IMR-90 (cell line): Measurements from ENCODE around the gene GKN2. TPM values are rescaled to one million over a fixed set of nuclear protein-coding genes. Genes with fewer than 3 reads are reported as not detected.

Experiments
- ATAC-seq: fragments of 200-7000 bp; cut with Tn5 transposase; 2 replicates; pipeline ENCODE4 v1.9.1; 2020; ENCODE audit warnings: low read depth, mild to moderate bottlenecking, moderate library complexity
- BruUV-seq: library from RNA; stranded (reverse); fragments of 400-500 nt; replicated peaks from 2 replicates; lab custom pipeline; 2021; lab: Mats Ljungman, UMichigan
- CTCF ChIA-PET: fragments of 300-600 bp; formaldehyde crosslinking; extraction: SDS; loops from one replicate; lab custom pipeline; 2021; ENCODE audit warnings: antibody characterized with exemption; lab: Yijun Ruan, JAX
- POLR2A ChIA-PET: fragments of 300-600 bp; sonication (Branson Sonifier 250); formaldehyde crosslinking; loops from one replicate; lab custom pipeline; 2022; ENCODE audit warnings: antibody characterized with exemption; ENCODE audit not compliant: unreplicated experiment; lab: Charles Lee
- DNase-seq: peaks from one replicate; pipeline ENCODE4 v3.0.0; 2013
- H2AFZ ChIP-seq: replicated peaks from 2 replicates; pipeline ENCODE3; 2013; ENCODE audit warnings: low read length, mild to moderate bottlenecking; ENCODE audit not compliant: poor library complexity
- H2AK5ac ChIP-seq: 2 replicates; pipeline ENCODE4 v1.6.1; 2013; ENCODE audit warnings: low read depth, low read length, inconsistent platforms
- H2AK9ac ChIP-seq: replicated peaks from 2 replicates; pipeline ENCODE3; 2013; ENCODE audit warnings: mild to moderate bottlenecking, low read depth, low read length, moderate library complexity; ENCODE audit not compliant: poor library complexity
- H2BK120ac ChIP-seq: 2 replicates; pipeline ENCODE4 v1.6.1; 2013; ENCODE audit warnings: low read depth, low read length, inconsistent platforms
- H2BK15ac ChIP-seq: 3 replicates; pipeline ENCODE4 v1.6.1; 2013; ENCODE audit warnings: low read depth, low read length, inconsistent platforms
- H2BK20ac ChIP-seq: 2 replicates; pipeline ENCODE4 v1.6.1; 2013; ENCODE audit warnings: low read depth, mild to moderate bottlenecking, inconsistent platforms, low read length, moderate library complexity
- H2BK5ac ChIP-seq: 2 replicates; pipeline ENCODE4 v1.6.1; 2013; ENCODE audit warnings: mild to moderate bottlenecking, low read depth, low read length, inconsistent platforms; ENCODE audit not compliant: poor library complexity, severe bottlenecking
- H3K14ac ChIP-seq: replicated peaks from 2 replicates; pipeline ENCODE4 v1.6.1; 2013; ENCODE audit warnings: low read depth, low read length, inconsistent platforms
- H3K18ac ChIP-seq: 2 replicates; pipeline ENCODE4 v1.6.1; 2013; ENCODE audit warnings: low read depth, low read length, control low read depth
- H3K23ac ChIP-seq: 2 replicates; pipeline ENCODE4 v1.6.1; 2013; ENCODE audit warnings: low read depth, low read length, inconsistent platforms
- H3K27ac ChIP-seq: 2 replicates; pipeline ENCODE4 v1.5.1; 2013; ENCODE audit warnings: mild to moderate bottlenecking, control low read depth, low read length; ENCODE audit not compliant: insufficient read depth
- H3K27me3 ChIP-seq: 2 replicates; pipeline ENCODE4 v1.6.1; 2013; ENCODE audit warnings: low read length; ENCODE audit not compliant: control insufficient read depth, insufficient read depth
- H3K36me3 ChIP-seq: 2 replicates; pipeline ENCODE4 v1.6.1; 2013; ENCODE audit warnings: low read length, mixed read lengths; ENCODE audit not compliant: control insufficient read depth, insufficient read depth
- H3K4ac ChIP-seq: 2 replicates; pipeline ENCODE4 v1.6.1; 2013; ENCODE audit warnings: low read depth, low read length, inconsistent platforms
- H3K4me1 ChIP-seq: 2 replicates; pipeline ENCODE4 v1.6.1; 2013; ENCODE audit warnings: low read length, mixed read lengths; ENCODE audit not compliant: control insufficient read depth, insufficient read depth
- H3K4me2 ChIP-seq: 2 replicates; pipeline ENCODE4 v1.6.1; 2013; ENCODE audit warnings: low read depth, mild to moderate bottlenecking, control low read depth, low read length, moderate library complexity
- H3K4me3 ChIP-seq: 2 replicates; pipeline ENCODE4 v1.5.1; 2013; ENCODE audit warnings: low read depth, mild to moderate bottlenecking, control low read depth, low read length, moderate library complexity; ENCODE audit not compliant: insufficient read depth
- H3K56ac ChIP-seq: 2 replicates; pipeline ENCODE4 v1.6.1; 2013; ENCODE audit warnings: low read length, inconsistent platforms; ENCODE audit not compliant: insufficient read depth; ENCODE audit errors: extremely low read depth
- H3K79me1 ChIP-seq, 2 experiments: 2 replicates each; pipeline ENCODE4 v1.6.1; 2013; ENCODE audit warnings: low read length in 2 of 2, inconsistent platforms in 1 of 2, low read depth in 1 of 2
- H3K9ac ChIP-seq: 2 replicates; pipeline ENCODE4 v1.6.1; 2013; ENCODE audit warnings: low read depth, low read length, control low read depth
- H3K9me1 ChIP-seq: 2 replicates; pipeline ENCODE4 v1.6.1; 2013; ENCODE audit warnings: low read length, inconsistent platforms; ENCODE audit not compliant: insufficient read depth
- H3K9me3 ChIP-seq: 2 replicates; pipeline ENCODE4 v1.6.1; 2013; ENCODE audit warnings: low read length; ENCODE audit not compliant: control insufficient read depth, insufficient read depth
- H4K20me1 ChIP-seq: 2 replicates; pipeline ENCODE4 v1.6.1; 2013; ENCODE audit warnings: low read length, inconsistent platforms; ENCODE audit not compliant: insufficient read depth
- H4K5ac ChIP-seq: 2 replicates; pipeline ENCODE4 v1.6.1; 2013; ENCODE audit warnings: mild to moderate bottlenecking, low read depth, low read length, control low read depth
- H4K8ac ChIP-seq, 2 experiments: 2 replicates each; pipeline ENCODE4 v1.6.1; 2013; ENCODE audit warnings: low read depth in 2 of 2, low read length in 2 of 2, control low read depth in 1 of 2, inconsistent platforms in 1 of 2
- H4K91ac ChIP-seq: 2 replicates; pipeline ENCODE4 v1.6.1; 2013; ENCODE audit warnings: low read depth, low read length, inconsistent platforms; ENCODE audit not compliant: insufficient read depth
- BHLHE40 ChIP-seq: fragments of 150-350 bp; IDR thresholded peaks from 2 replicates; pipeline ENCODE4 v1.6.1; 2016; ENCODE audit warnings: mild to moderate bottlenecking, low read depth, low read length
- CEBPB ChIP-seq: IDR thresholded peaks from 2 replicates; pipeline ENCODE4 v1.6.1; 2012; ENCODE audit warnings: low read depth, low read length, improper control_type of control experiment
- CHD1 ChIP-seq: IDR thresholded peaks from 2 replicates; pipeline ENCODE4 v1.6.1; 2012; ENCODE audit warnings: low read depth, low read length, improper control_type of control experiment
- ELK1 ChIP-seq: fragments of 150-350 bp; IDR thresholded peaks from 2 replicates; pipeline ENCODE4 v1.6.1; 2016; ENCODE audit warnings: low read depth, mild to moderate bottlenecking, low read length, moderate library complexity, borderline replicate concordance
- MAZ ChIP-seq: IDR thresholded peaks from 2 replicates; pipeline ENCODE4 v1.6.1; 2012; ENCODE audit warnings: low read depth, mild to moderate bottlenecking, low read length, improper control_type of control experiment, moderate library complexity, borderline replicate concordance
- MXI1 ChIP-seq: IDR thresholded peaks from 2 replicates; pipeline ENCODE4 v1.6.1; 2012; ENCODE audit warnings: low read depth, mild to moderate bottlenecking, low read length, moderate library complexity, borderline replicate concordance
- RAD21 ChIP-seq: IDR thresholded peaks from 2 replicates; pipeline ENCODE4 v1.6.1; 2012; ENCODE audit warnings: low read length, improper control_type of control experiment
- SMC3 ChIP-seq: fragments of 150-350 bp; IDR thresholded peaks from 2 replicates; pipeline ENCODE4 v1.6.1; 2016; ENCODE audit warnings: low read depth, mild to moderate bottlenecking, antibody characterized with exemption, low read length, moderate library complexity
- WGBS, 2 experiments: methylation state at CpG; one replicate each; pipeline versions ENCODE4 v1.1.5 to v1.1.7; 2013; ENCODE audit warnings: missing lambda C conversion rate in 2 of 2; ENCODE audit not compliant: insufficient read length in 1 of 2; ENCODE audit errors: extremely low coverage in 2 of 2; 5-methylcytosine and 5-hydroxymethylcytosine counted together
- dilution Hi-C: fragments of 300-500 bp; cut with HindIII; formaldehyde crosslinking; loops from one replicate; pipeline ENCODE4 v1.14.3; 2018; ENCODE audit warnings: low sequenced_read_pairs; ENCODE audit not compliant: unreplicated experiment
- in situ Hi-C: fragments of 300-500 bp; cut with MboI; formaldehyde crosslinking; loops from 3 replicates; pipeline ENCODE4 v1.14.3; 2019; ENCODE audit warnings: low sequenced_read_pairs, inconsistent platforms, mixed read lengths
- intact Hi-C: fragments of 100-400 bp; cut with micrococcal nuclease; formaldehyde crosslinking; loops from 2 replicates; pipeline ENCODE4 v1.10.0; 2022
- polyA plus RNA-seq, 3 experiments: library from polyadenylated mRNA; depleted of rRNA; stranded (reverse); fragments of >200 nt; gene quantifications; 2 replicates each; pipeline ENCODE4 v1.2.3, GENCODE V29; 2012; ENCODE audit warnings: low replicate concordance in 1 of 3
- total RNA-seq: library from RNA; depleted of rRNA; stranded (reverse); fragments of >200 nt; gene quantifications from 2 replicates; pipeline ENCODE4 v1.2.3, GENCODE V29; 2012
- TF ChIP-seq, protein P1 (sequence below): conservative IDR thresholded peaks from 2 replicates; pipeline ENCODE4 v1.5.1; 2012; ENCODE audit warnings: mild to moderate bottlenecking, low read depth, low read length, improper control_type of control experiment
- TF ChIP-seq, protein P2 (sequence below): fragments of 150-350 bp; IDR thresholded peaks from 2 replicates; pipeline ENCODE4 v1.6.1; 2017; ENCODE audit warnings: mild to moderate bottlenecking, antibody characterized with exemption, low read length, low read depth

Gene GKN2
- total and polyA plus RNA-seq, 2 of the 4 experiments (the other 2 are of a cell fraction) = not detected

- BruUV-seq = no TSS peak
- Histone ChIP-seq H3K18ac (peak overlapping the region; percentile 94), H2BK5ac (peak overlapping the region; percentile 68), H3K14ac (peak overlapping the region; percentile 89), H3K4me3 (no peak overlapping the region), H4K91ac (peak overlapping the region; percentile 95), H3K27ac (peak overlapping the region; percentile 94), H3K23ac (peak overlapping the region; percentile 76; the same call in 1 of the 2 replicates), H3K56ac (no peak overlapping the region), H3K9ac (peak overlapping the region; percentile 43; the same call in 1 of the 2 replicates), H3K79me1 (no peaks in the 10 kb centered on the region), H2AFZ (peak overlapping the region; percentile 63), H4K8ac (peak overlapping the region; percentile 60 to 85; a peak in 2 of 4 replicates), H2BK15ac (peak overlapping the region; percentile 96; the same call in 2 of the 3 replicates), H4K20me1 (no peaks in the 10 kb centered on the region), H2BK120ac (peak overlapping the region; percentile 90; the same call in 1 of the 2 replicates), H2AK5ac (peak overlapping the region; percentile 94; the same call in 1 of the 2 replicates), H3K9me1 (peaks cover 13% of the 10 kb centered on the region), H3K4me2 (peak overlapping the region; percentile 83), H2AK9ac (no peak overlapping the region), H3K27me3 (no peaks in the 10 kb centered on the region), H4K5ac (peak overlapping the region; percentile 93), H3K4ac (peak overlapping the region; percentile 91), H3K4me1 (peaks cover 24% of the 10 kb centered on the region), H2BK20ac (peak overlapping the region; percentile 95), H3K36me3 (no peaks in the 10 kb centered on the region), H3K9me3 (no peaks in the 10 kb centered on the region)
- TF ChIP-seq ELK1 (no peak), CHD1 (no peak), MAZ (no peak), SMC3 (no peak), BHLHE40 (no peak), RAD21 (no peak), CEBPB (no peak), MXI1 (no peak)
- TF ChIP-seq, protein P1, sequence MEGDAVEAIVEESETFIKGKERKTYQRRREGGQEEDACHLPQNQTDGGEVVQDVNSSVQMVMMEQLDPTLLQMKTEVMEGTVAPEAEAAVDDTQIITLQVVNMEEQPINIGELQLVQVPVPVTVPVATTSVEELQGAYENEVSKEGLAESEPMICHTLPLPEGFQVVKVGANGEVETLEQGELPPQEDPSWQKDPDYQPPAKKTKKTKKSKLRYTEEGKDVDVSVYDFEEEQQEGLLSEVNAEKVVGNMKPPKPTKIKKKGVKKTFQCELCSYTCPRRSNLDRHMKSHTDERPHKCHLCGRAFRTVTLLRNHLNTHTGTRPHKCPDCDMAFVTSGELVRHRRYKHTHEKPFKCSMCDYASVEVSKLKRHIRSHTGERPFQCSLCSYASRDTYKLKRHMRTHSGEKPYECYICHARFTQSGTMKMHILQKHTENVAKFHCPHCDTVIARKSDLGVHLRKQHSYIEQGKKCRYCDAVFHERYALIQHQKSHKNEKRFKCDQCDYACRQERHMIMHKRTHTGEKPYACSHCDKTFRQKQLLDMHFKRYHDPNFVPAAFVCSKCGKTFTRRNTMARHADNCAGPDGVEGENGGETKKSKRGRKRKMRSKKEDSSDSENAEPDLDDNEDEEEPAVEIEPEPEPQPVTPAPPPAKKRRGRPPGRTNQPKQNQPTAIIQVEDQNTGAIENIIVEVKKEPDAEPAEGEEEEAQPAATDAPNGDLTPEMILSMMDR = no peak
- TF ChIP-seq, protein P2, sequence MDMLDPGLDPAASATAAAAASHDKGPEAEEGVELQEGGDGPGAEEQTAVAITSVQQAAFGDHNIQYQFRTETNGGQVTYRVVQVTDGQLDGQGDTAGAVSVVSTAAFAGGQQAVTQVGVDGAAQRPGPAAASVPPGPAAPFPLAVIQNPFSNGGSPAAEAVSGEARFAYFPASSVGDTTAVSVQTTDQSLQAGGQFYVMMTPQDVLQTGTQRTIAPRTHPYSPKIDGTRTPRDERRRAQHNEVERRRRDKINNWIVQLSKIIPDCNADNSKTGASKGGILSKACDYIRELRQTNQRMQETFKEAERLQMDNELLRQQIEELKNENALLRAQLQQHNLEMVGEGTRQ = no peak
- in situ Hi-C loops (no loop called here), dilution Hi-C loops (no loop called here), intact Hi-C loops (no loop called here)
- peak; percentile 69 for DNase-seq
- WGBS, 2 experiments = no CpG with 5 or more reads among the region's 4 CpGs
- POLR2A ChIA-PET = interaction anchor here (0.6 kb wide), 1 partner anchor 61 kb away, joined by 3 read pairs; no protein-coding TSS in a partner anchor
- peak; percentile 46 for ATAC-seq
- CTCF ChIA-PET = interaction anchor here (0.6 to 1.1 kb wide), 2 partner anchors 180 to 421 kb away, joined by 3 read pairs; no protein-coding TSS in a partner anchor
Observed at GRCh38 chr2:68931799-68932198, 20.9 kb downstream of the GKN2 start.
